RPMI7951 (cell line): ENCODE measurements around the gene LARP1. TPM values are rescaled to one million over a fixed set of nuclear protein-coding genes. Genes with fewer than 3 reads are reported as not detected.

ENCODE experiments used
- DNase-seq: peaks from one replicate; pipeline ENCODE4 v3.0.0-alpha.2; 2012; ENCODE audit warnings: low read depth
- total RNA-seq: library from RNA; depleted of rRNA; stranded (reverse); fragments of >200 nt; shearing (Covaris generic); gene quantifications from 2 replicates; pipeline ENCODE4 v1.2.3, GENCODE V29; 2014

Gene LARP1
- total RNA-seq, 1 experiment from 2014 or later: 32.4 TPM

DNA sequence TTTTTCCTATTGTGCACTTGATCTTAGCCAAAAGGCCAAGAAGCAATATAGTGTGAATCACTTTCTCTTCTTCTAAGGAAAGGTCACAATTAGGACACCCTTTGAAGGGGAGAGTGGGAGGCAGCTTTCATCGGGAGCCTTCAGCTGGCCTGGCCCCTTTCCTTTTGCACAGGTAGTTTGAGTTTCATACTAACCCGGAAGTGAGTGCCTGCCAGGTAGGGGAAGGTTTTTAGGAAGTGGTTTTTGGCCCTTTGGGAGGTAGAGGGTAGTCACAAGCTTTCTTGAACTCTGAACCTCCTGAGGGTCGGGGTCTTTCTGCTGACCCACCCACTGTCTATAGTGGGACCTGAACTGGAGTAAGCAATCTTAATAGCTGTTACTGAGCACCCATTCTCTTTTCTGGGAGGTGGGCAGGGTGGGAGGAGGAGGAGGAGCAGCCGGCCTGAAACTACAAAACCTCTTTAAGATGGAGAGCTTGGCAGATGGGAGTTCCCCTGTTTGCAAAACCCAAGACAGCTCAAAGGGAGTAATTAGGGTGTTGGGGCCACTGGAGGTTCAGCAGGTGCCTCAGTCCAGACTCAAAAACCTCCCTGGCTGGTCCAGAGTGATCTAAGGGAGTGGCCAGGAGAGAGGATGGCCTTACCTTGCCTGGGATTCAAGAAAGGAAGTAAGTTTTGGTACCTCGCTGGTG lies 6.0 kb downstream of the LARP1 start:
- no peak for DNase-seq

DNA sequence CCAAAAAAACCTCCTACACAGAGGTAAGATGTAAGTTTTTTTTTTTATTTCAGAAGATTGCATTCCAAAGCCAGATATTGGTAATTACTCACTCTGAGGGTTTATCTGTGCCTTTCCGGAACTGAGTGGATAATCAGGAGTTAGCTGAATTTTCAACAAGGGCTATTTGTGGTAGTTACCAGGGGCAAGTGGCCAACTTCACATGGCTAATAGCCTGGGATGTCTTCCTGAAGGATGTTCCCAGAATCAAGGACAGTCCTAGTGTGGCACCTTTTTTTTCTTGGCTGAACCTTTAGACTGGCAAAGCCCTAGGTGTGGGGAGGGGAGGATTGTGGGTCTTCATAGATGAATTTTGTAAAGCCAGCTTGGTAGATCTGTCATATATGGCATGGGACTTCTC lies 7.1 kb downstream of the LARP1 start:
- DNase-seq: no peak

DNA sequence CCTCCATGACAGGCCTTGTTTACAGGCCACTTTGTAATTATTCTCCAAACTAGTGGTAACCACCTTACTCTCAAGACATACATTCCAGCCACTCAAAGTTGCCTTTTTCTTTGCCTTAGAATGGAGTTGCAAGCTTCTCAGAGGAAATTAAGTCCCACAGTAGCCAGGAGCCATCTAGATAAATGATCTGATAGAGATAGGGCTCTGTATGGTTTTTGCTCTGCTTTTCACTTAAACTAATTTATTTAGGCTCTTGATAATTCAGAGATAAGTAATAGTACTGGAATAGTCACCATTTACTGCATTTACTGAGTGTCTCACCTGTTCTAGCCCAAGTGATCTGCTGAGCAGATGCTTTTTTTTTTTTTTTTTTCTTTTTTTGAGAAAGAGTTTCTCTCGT lies 7.5 kb downstream of the LARP1 start:
- DNase-seq: no peak

DNA sequence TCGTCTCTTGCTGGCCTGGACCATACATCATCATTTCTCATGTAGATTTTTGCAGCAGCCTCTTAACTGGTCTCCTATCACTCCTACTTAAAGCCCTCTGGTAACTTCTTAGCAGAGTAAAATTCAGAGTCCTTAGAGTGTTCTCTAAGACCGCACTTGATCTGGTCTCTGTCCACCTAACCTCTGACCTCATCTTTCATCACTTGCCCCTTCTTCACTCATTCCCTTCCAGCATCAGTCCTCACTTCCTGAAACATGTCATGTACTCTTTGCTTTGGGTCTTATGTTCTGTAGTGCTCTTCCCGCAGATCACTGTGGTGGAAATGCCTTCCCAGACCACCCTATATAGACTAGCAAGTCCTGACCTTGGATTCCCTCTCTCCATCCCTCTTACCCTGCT lies 9.8 kb downstream of the LARP1 start:
- DNase-seq: no peak

DNA sequence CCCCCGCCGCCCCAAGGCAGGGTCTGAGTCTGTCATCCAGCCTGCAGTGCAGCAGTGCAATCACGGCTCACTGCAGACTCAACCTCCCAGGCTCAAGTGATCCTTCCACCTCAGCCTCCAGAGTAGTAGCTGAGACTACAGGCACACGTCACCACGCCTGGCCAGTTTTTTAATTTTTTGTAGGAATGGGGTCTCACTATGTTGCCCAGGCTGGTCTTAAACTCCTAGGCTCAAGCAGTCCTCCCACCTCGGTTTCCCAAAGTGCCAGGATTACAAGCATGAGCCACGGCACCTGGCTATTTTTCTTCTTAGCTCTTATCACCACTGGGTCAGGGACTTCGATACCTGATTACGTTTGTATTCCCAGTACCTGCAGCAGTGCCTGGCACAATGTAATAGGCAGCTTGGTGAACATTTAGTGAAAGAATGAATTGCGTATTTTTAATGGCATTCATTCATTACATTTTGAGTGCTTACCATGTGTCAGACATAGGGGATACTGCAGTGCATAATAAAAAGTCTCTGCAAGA lies 10.3 kb downstream of the LARP1 start:
- DNase-seq: no peak

- no peak for DNase-seq
These were observed 11.5 kb downstream of the LARP1 start for GRCh38 chr5:154766558-154767281.

DNA sequence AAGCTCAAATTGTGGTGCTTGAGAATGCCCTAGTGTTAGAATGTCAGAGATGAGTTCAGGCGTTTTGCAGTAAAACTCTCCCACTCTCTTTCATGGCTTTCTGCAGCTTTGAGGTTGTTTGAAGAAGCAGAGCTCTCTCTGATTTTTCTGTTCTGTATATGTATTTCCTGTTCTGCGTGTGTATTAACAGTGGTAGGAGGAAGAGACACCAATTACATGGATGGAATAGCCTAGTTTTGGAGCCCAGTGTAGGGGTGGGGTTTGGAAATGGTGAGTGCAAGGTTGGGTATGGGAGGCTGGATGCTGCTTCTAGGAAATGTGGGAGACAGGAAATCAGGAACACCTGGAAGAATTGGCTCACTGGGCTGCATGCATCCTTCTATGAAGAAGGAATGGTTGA lies 12.4 kb downstream of the LARP1 start:
- no peak for DNase-seq

- no peak for DNase-seq
These were observed 13.0 kb downstream of the LARP1 start for GRCh38 chr5:154768207-154768606.

GRCh38 chr5:154770111-154770510 lies 14.9 kb downstream of the LARP1 start:
- no peak for DNase-seq

DNA sequence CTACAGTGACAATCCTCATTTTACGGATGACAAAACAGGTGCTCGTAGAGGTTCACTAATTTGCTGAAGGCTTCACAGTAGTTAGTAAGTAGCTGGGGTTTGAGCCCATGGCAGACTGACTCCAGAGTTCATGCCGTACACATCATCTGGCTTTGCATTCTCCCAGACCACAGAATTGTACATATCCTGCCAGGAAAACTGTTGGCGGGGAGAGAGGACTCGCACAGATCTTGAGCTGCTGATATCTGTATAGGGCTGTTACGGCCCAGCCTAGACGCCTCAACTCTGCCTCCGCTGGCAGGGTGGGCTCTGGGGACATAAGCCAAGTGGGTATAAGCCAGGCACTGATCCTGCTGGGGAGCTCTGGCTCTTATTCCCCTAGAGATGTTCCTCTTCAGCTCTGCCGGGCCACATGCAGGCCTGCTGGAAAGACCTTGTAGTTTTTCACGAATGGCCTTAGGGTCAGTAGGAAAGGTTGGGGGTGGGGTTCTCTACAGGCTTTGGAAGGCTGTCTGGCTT lies 16.3 kb downstream of the LARP1 start:
- peak; percentile 84 for DNase-seq

DNA sequence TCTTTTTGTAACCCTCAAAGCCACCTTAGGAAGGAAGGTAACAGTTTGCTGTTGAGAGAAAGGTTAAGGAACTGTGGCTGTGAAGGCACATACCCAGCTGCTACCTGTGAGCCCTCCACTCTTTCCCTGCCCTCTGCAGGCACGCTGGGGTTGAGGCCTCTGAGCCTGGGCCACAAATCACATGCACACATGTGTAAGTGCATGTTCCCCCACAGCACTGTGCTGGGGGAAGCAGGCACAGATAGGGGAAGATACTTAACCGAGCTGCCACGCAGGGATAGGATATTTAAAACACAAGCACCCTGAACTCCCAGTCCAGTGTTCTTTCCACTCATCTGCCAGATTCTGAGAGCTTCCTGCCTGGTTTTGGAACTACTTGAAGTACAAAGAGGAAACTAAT lies 18.1 kb downstream of the LARP1 start:
- no peak for DNase-seq

GRCh38 chr5:154776167-154776566 lies 21.0 kb downstream of the LARP1 start:
- DNase-seq: no peak

GRCh38 chr5:154778534-154778933 lies 23.4 kb downstream of the LARP1 start:
- DNase-seq: peak; percentile 26

GRCh38 chr5:154779105-154779504 lies 23.9 kb downstream of the LARP1 start:
- peak; percentile 85 for DNase-seq

- DNase-seq: no peak
These were observed 25.0 kb downstream of the LARP1 start for GRCh38 chr5:154780128-154780527.

- DNase-seq: no peak
These were observed 27.1 kb downstream of the LARP1 start for GRCh38 chr5:154782326-154782725.

DNA sequence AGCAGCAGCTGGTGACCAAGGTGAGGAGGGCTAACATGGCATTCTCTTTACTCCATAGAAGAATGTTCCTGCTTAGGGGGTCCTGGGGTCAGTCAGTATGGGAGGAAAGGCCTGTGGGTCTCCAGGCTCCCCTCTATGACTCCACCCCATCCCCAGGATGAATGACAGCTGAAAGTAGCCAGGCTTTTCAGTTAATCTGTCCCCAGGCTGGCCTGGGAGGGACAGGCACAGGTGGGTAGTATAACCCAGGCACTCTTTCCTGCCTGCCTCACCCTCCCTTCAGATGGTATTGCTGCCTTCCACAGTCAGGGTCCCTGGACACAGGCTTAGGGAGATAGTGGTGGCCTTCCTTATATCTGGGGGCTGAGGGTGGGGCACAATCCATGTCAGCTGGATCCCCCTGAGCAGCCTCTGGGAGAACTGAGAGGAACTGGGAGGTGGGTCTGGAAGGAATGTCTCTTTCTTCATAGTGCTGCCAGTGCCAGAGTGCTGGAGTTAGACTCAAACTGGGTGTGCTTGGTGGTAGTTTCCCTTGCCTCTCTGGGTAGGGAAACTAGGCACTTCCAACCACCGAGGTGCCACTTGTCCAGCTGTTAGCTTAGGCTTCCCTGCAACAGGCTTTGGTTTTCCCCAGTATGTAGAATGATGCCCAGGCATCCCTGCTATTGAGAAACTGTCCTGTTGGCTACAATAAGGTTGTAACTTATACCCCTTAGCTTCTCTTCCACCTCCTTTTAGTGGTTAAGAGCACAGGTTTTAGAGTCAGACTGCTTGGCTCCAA lies 27.8 kb downstream of the LARP1 start:
- DNase-seq: no peak

DNA sequence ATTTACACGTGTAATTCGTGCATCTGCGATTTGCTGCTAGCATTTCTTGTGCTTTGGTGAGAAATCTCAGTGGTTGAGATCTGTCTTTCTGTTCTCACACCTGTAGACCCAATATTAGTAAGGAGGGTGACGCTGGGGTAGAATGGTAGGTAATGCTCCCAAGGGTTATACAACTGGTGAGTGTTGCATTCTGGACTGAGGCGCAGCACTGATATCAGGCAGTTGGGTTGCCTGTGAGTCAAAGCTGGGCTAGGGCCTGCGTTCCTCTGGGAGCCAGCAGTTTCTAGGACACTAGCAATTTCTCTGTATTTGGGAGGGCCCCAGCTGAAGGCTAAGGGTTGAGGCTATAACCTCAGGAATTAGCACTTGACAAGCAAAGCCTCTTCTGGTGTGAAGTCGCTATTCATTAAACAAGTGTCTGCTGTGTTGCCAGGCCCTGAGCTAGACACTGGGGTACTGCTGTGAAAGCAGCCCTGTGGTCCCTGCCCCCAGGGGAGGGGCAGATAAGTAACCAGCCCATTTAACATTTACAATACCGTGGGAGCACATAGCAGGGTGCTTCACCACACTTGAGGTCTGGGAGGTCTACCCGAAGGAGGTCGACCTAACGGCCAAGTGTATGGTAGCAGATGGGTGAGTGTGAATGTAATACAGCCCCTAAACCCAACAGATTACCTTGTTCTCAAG lies 28.7 kb downstream of the LARP1 start:
- DNase-seq: peak; percentile 11

- peak; percentile 7 for DNase-seq
These were observed 29.7 kb downstream of the LARP1 start for GRCh38 chr5:154784856-154785255.

DNA sequence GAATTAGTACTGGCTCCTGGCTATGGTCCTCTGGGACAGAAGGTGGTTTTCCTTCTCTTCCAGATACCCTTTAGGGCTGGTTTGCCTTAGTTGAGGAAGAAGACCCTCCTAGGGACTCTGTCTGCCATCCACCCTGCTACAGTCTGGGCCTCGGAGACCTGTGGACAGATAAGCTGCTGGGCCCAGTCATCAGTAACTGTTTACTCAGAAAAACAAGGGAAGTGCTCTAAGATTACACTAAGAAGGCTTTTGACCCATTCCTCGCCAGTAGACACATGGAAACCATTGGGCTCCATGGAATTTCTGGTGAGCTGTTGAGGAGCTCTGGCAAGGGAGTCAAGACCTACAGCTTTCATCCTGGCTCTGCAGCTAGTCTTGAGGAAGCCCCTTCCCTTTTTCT lies 31.2 kb downstream of the LARP1 start:
- DNase-seq: no peak

- DNase-seq: no peak
These were observed 33.0 kb downstream of the LARP1 start for GRCh38 chr5:154788212-154788611.

DNA sequence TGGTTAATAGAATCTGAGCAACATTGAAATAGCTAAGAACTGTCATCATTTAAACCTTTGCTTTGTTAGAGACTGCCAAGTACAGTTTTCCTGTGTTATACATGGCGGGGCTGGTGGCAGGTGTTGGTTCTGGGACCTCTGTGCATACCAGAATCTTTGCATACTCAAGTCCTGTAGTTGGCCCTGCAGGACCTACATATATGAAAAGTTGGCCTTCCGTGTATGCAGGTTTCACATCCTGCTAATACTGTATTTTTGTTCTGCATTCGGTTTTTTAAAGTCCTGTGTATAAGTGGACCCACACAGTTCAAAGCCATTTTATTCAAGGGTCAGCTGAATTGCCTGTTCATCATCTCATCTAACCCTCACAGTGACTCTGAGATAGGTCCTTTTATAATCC lies 36.4 kb downstream of the LARP1 start:
- no peak for DNase-seq
